Spinal cord (tissue), 10 donors: ENCODE measurements around the gene SLC29A2. TPM values are rescaled to one million over a fixed set of nuclear protein-coding genes. Genes with fewer than 3 reads are reported as not detected.

ENCODE experiments used
- DNase-seq, 6 donors: peaks; one replicate each; pipeline versions ENCODE4 v3.0.0 to v3.0.0-alpha.2; 2013 to 2015; ENCODE audit warnings: low spot score in 6 of 6, low read depth in 4 of 6
- H3K27ac ChIP-seq: one replicate; pipeline ENCODE4 v1.5.1; 2013; ENCODE audit warnings: low read depth, low read length, control low read depth
- H3K27me3 ChIP-seq: one replicate; pipeline ENCODE4 v1.6.1; 2013; ENCODE audit warnings: low read length; ENCODE audit not compliant: control insufficient read depth, insufficient read depth
- H3K36me3 ChIP-seq: one replicate; pipeline ENCODE4 v1.6.1; 2013; ENCODE audit warnings: low read length; ENCODE audit not compliant: control insufficient read depth, insufficient read depth
- H3K4me1 ChIP-seq: one replicate; pipeline ENCODE4 v1.6.1; 2013; ENCODE audit warnings: low read length; ENCODE audit not compliant: control insufficient read depth, insufficient read depth
- H3K4me3 ChIP-seq: one replicate; pipeline ENCODE4 v1.5.1; 2013; ENCODE audit warnings: low read depth, low read length, control low read depth
- H3K9me3 ChIP-seq: one replicate; pipeline ENCODE4 v1.6.1; 2013; ENCODE audit warnings: low read length; ENCODE audit not compliant: control insufficient read depth, insufficient read depth
- WGBS: methylation state at CpG from one replicate; pipeline ENCODE4 v1.1.5; 2013; ENCODE audit warnings: missing lambda C conversion rate; ENCODE audit not compliant: insufficient coverage; 5-methylcytosine and 5-hydroxymethylcytosine counted together
- polyA plus RNA-seq, 2 donors: library from polyadenylated mRNA; unstranded; fragments of 120-200 nt; gene quantifications; one replicate each; pipeline ENCODE4 v1.2.1, GENCODE V29; 2013; ENCODE audit not compliant: insufficient read length in 2 of 2
- small RNA-seq: library from RNA; depleted of rRNA; stranded (forward); fragments of <200 nt; gene quantifications from one replicate; pipeline ENCODE3, GENCODE V24; 2014; ENCODE audit warnings: low replicate concordance
- total RNA-seq, 2 donors: library from RNA; depleted of rRNA in 1 of 2; stranded (reverse); fragments of 120-200 nt in 1 of 2; fragments of >200 nt in 1 of 2; gene quantifications; one replicate each; pipeline versions ENCODE4 v1.2.3 to v1.2.4, GENCODE V29; 2013 to 2014
- donor health status: healthy.

Gene SLC29A2
- total and polyA plus RNA-seq, 4 donors, result 1.5 to 11.0 (median 5.3) TPM

GRCh38 chr11:66313321-66314185 is 58.0 kb downstream of the SLC29A2 start:
- 8% methylated on average over 30 of the region's 38 CpGs for whole genome bisulfite sequencing
- Histone ChIP-seq H3K27me3 (no peaks in the 10 kb centered on the region), H3K4me3 (peak overlapping the region; percentile 45), H3K4me1 (peaks cover 53% of the 10 kb centered on the region), H3K36me3 (peaks cover 4% of the 10 kb centered on the region), H3K9me3 (no peaks in the 10 kb centered on the region), H3K27ac (peak overlapping the region; percentile 97)
- no peak for DNase-seq

- Histone ChIP-seq H3K36me3 (peaks cover 4% of the 10 kb centered on the region), H3K4me1 (peaks cover 44% of the 10 kb centered on the region), H3K4me3 (peak overlapping the region; percentile 75), H3K9me3 (no peaks in the 10 kb centered on the region), H3K27ac (peak overlapping the region; percentile 97), H3K27me3 (no peaks in the 10 kb centered on the region)
- peak; percentile 82 to 98 (median 88) for DNase-seq
- under 1% methylated on average over 48 of the region's 52 CpGs for WGBS
These were observed 58.8 kb downstream of the SLC29A2 start for GRCh38 chr11:66312549-66313320.

Small RNA genes lying within 50 kb of the gene (small RNA-seq; reads per million reads assigned to genes)
- gene RF00017, result not detected
- gene RNU1-84P, result not detected

Other genes with a start within 250 kb of the SLC29A2 start
- 10 to 100 TPM; 18.3 to 38.6 TPM for gene KLC2, start 114.1 kb downstream of the SLC29A2 start, total RNA-seq
- gene KLC2, start 114.1 kb downstream of the SLC29A2 start, polyA plus RNA-seq, result 10 to 100 TPM; 83.2 to 95.7 TPM
- gene RAB1B, start 103.1 kb downstream of the SLC29A2 start, total RNA-seq, result 100 to 1,000 TPM in 1 of 2 donors, 10 to 100 TPM in 1; 43.3 to 112 TPM
- gene RAB1B, start 103.1 kb downstream of the SLC29A2 start, polyA plus RNA-seq, result 100 to 1,000 TPM; 151 to 154 TPM
- gene CNIH2, start 93.6 kb downstream of the SLC29A2 start, total RNA-seq, result 10 to 100 TPM; 23.9 to 28.1 TPM
- 100 to 1,000 TPM; 248 to 256 TPM for gene CNIH2, start 93.6 kb downstream of the SLC29A2 start, polyA plus RNA-seq
- gene YIF1A, start 82.6 kb downstream of the SLC29A2 start, total RNA-seq, result 10 to 100 TPM; 43.7 to 82.1 TPM
- gene YIF1A, start 82.6 kb downstream of the SLC29A2 start, polyA plus RNA-seq, result 10 to 100 TPM; 77.1 to 87.7 TPM
- 10 to 100 TPM in 1 of 2 donors, 1 to 10 TPM in 1; 8.0 to 18.2 TPM for gene TMEM151A, start 79.9 kb downstream of the SLC29A2 start, total RNA-seq
- gene TMEM151A, start 79.9 kb downstream of the SLC29A2 start, polyA plus RNA-seq, result 10 to 100 TPM; 50.9 to 52.0 TPM
- gene CD248, start 54.7 kb downstream of the SLC29A2 start, total RNA-seq, result 10 to 100 TPM; 10.9 to 26.6 TPM
- 10 to 100 TPM; 29.3 to 44.0 TPM for gene CD248, start 54.7 kb downstream of the SLC29A2 start, polyA plus RNA-seq
- 1 to 10 TPM in 1 of 2 donors, under 1 TPM in 1; 0.79 to 2.7 TPM for gene RIN1, start 35.3 kb downstream of the SLC29A2 start, total RNA-seq
- gene RIN1, start 35.3 kb downstream of the SLC29A2 start, polyA plus RNA-seq, result 1 to 10 TPM; 1.9 to 3.2 TPM
- 10 to 100 TPM; 11.3 to 29.4 TPM for gene BRMS1, start 26.7 kb downstream of the SLC29A2 start, total RNA-seq
- gene BRMS1, start 26.7 kb downstream of the SLC29A2 start, polyA plus RNA-seq, result 10 to 100 TPM; 24.8 to 25.9 TPM
- gene B4GAT1, start 24.1 kb downstream of the SLC29A2 start, total RNA-seq, result 100 to 1,000 TPM; 109 to 115 TPM
- gene B4GAT1, start 24.1 kb downstream of the SLC29A2 start, polyA plus RNA-seq, result 100 to 1,000 TPM; 170 to 171 TPM
- 1 to 10 TPM in 1 of 2 donors, under 1 TPM in 1; 0.11 to 1.8 TPM for gene NPAS4, start 49.3 kb upstream of the SLC29A2 start, total RNA-seq
- under 1 TPM; 0.33 to 0.44 TPM for gene NPAS4, start 49.3 kb upstream of the SLC29A2 start, polyA plus RNA-seq
- 10 to 100 TPM; 15.5 to 53.4 TPM for gene MRPL11, start 67.1 kb upstream of the SLC29A2 start, total RNA-seq
- 10 to 100 TPM; 39.2 to 41.0 TPM for gene MRPL11, start 67.1 kb upstream of the SLC29A2 start, polyA plus RNA-seq
- 10 to 100 TPM; 12.6 to 14.6 TPM for gene PELI3, start 95.1 kb upstream of the SLC29A2 start, total RNA-seq
- 10 to 100 TPM; 20.4 to 24.3 TPM for gene PELI3, start 95.1 kb upstream of the SLC29A2 start, polyA plus RNA-seq
- 10 to 100 TPM; 23.3 to 25.1 TPM for gene DPP3, start 108.7 kb upstream of the SLC29A2 start, total RNA-seq
- 10 to 100 TPM; 32.5 to 37.1 TPM for gene DPP3, start 108.7 kb upstream of the SLC29A2 start, polyA plus RNA-seq
- gene BBS1, start 138.9 kb upstream of the SLC29A2 start, total RNA-seq, result 10 to 100 TPM; 39.8 to 61.1 TPM
- 10 to 100 TPM; 50.1 to 77.1 TPM for gene BBS1, start 138.9 kb upstream of the SLC29A2 start, polyA plus RNA-seq
- gene ZDHHC24, start 174.3 kb upstream of the SLC29A2 start, total RNA-seq, result 1 to 10 TPM; 6.3 to 7.5 TPM
- 10 to 100 TPM in 1 of 2 donors, 1 to 10 TPM in 1; 8.6 to 13.2 TPM for gene ZDHHC24, start 174.3 kb upstream of the SLC29A2 start, polyA plus RNA-seq
- gene ACTN3, start 175.1 kb upstream of the SLC29A2 start, total RNA-seq, result under 1 TPM; 0.10 to 0.33 TPM
- gene ACTN3, start 175.1 kb upstream of the SLC29A2 start, polyA plus RNA-seq, result under 1 TPM; 0.38 to 0.39 TPM
- 100 to 1,000 TPM in 1 of 2 donors, 10 to 100 TPM in 1; 50.2 to 102 TPM for gene CTSF, start 196.8 kb upstream of the SLC29A2 start, total RNA-seq
- gene CTSF, start 196.8 kb upstream of the SLC29A2 start, polyA plus RNA-seq, result 10 to 100 TPM; 79.4 to 80.3 TPM
- under 1 TPM; 0.59 to 0.77 TPM for gene CCDC87, start 221.3 kb upstream of the SLC29A2 start, total RNA-seq
- under 1 TPM; 0.21 to 0.32 TPM for gene CCDC87, start 221.3 kb upstream of the SLC29A2 start, polyA plus RNA-seq
- gene CCS, start 221.4 kb upstream of the SLC29A2 start, total RNA-seq, result 10 to 100 TPM; 17.0 to 76.3 TPM
- gene CCS, start 221.4 kb upstream of the SLC29A2 start, polyA plus RNA-seq, result 10 to 100 TPM; 47.0 to 81.4 TPM
- 10 to 100 TPM; 34.8 to 51.1 TPM for gene RBM14, start 244.9 kb upstream of the SLC29A2 start, total RNA-seq
- 10 to 100 TPM; 67.5 to 93.8 TPM for gene RBM14, start 244.9 kb upstream of the SLC29A2 start, polyA plus RNA-seq